ENCODE data around the gene MTHFD1L.

- no peak for TF ChIP-seq CTCF (IDR thresholded peaks at IDR 0.05; ENCODE audit: low read depth, low read length, poor library complexity, severe bottlenecking)
- TF ChIP-seq EZH2phosphoT487 (IDR thresholded peaks at IDR 0.05; ENCODE audit: borderline replicate concordance, low read length), result no peak
Measured at GRCh38 chr6:151100326-151100725, 234.8 kb downstream of the MTHFD1L start.

Data from DOHH2 (cell line).